Measurements from ENCODE around the gene GEN1. TPM values are rescaled to one million over a fixed set of nuclear protein-coding genes. Genes with fewer than 3 reads are reported as not detected.

GEN1 gene
- total and polyA plus RNA-seq, 2 of the 4 experiments (the other 2 are of a cell fraction), result 7.9 to 8.3 TPM

GRCh38 chr2:17803497-17803896 lies 49.6 kb downstream of the GEN1 start (continued):
- TF ChIP-seq RFX5 (IDR thresholded peaks at IDR 0.05; ENCODE audit: low read depth, low read length) (no peak), CTCF (conservative IDR thresholded peaks at IDR 0.05; ENCODE audit: low read depth, low read length) (no peak)

GRCh38 chr2:17804358-17804757 lies 50.4 kb downstream of the GEN1 start:
- TF ChIP-seq POLR2A (IDR thresholded peaks at IDR 0.05; ENCODE audit: low read depth, low read length) (no peak), MXI1 (IDR thresholded peaks at IDR 0.05; ENCODE audit: borderline replicate concordance, low read depth, low read length) (no peak), MAZ (IDR thresholded peaks at IDR 0.05; ENCODE audit: borderline replicate concordance, low read depth, low read length) (no peak), ELK1 (IDR thresholded peaks at IDR 0.05; ENCODE audit: borderline replicate concordance, low read depth, low read length) (no peak)
- Histone ChIP-seq H3K27me3 (ENCODE audit: control insufficient read depth, insufficient read depth, low read length) (peaks cover 8% of the 10 kb centered on the region), H2AK5ac (ENCODE audit: low read depth, low read length) (no peak overlapping the region), H4K5ac (ENCODE audit: low read depth, low read length) (no peak overlapping the region), H2AFZ (replicated peaks; ENCODE audit: low read length, poor library complexity) (no peak overlapping the region), H4K20me1 (ENCODE audit: insufficient read depth, low read length) (no peaks in the 10 kb centered on the region), H3K9me3 (ENCODE audit: control insufficient read depth, insufficient read depth, low read length) (no peaks in the 10 kb centered on the region), H4K8ac (ENCODE audit: low read depth in 2 of 2, low read length in 2 of 2) (no peak overlapping the region), H3K9ac (ENCODE audit: low read depth, low read length) (no peak overlapping the region), H2AK9ac (replicated peaks; ENCODE audit: low read depth, low read length, poor library complexity) (no peak overlapping the region), H3K27ac (ENCODE audit: insufficient read depth, low read length) (no peak overlapping the region), H3K4me2 (ENCODE audit: low read depth, low read length) (no peak overlapping the region), H3K14ac (replicated peaks; ENCODE audit: low read depth, low read length) (no peak overlapping the region), H3K4me3 (ENCODE audit: insufficient read depth, low read depth, low read length) (no peak overlapping the region), H3K56ac (ENCODE audit: extremely low read depth, insufficient read depth, low read length) (no peak overlapping the region), H2BK5ac (ENCODE audit: low read depth, low read length, poor library complexity, severe bottlenecking) (no peak overlapping the region), H4K91ac (ENCODE audit: insufficient read depth, low read depth, low read length) (no peak overlapping the region), H3K4me1 (ENCODE audit: control insufficient read depth, insufficient read depth, low read length) (no peaks in the 10 kb centered on the region), H2BK20ac (ENCODE audit: low read depth, low read length) (no peak overlapping the region), H2BK120ac (ENCODE audit: low read depth, low read length) (no peak overlapping the region), H3K9me1 (ENCODE audit: insufficient read depth, low read length) (no peaks in the 10 kb centered on the region), H3K36me3 (ENCODE audit: control insufficient read depth, insufficient read depth, low read length) (no peaks in the 10 kb centered on the region), H2BK15ac (ENCODE audit: low read depth, low read length) (no peak overlapping the region), H3K79me1 (ENCODE audit: low read depth in 1 of 2, low read length in 2 of 2) (no peaks in the 10 kb centered on the region), H3K4ac (ENCODE audit: low read depth, low read length) (no peak overlapping the region), H3K23ac (ENCODE audit: low read depth, low read length) (no peak overlapping the region), H3K18ac (ENCODE audit: low read depth, low read length) (no peak overlapping the region)
- in situ Hi-C loops (cut with MboI; ENCODE audit: low sequenced_read_pairs) (no loop called here), intact Hi-C loops (cut with micrococcal nuclease) (no loop called here), dilution Hi-C loops (cut with HindIII; ENCODE audit: low sequenced_read_pairs, unreplicated experiment) (no loop called here)
- ChIA-PET POLR2A (ENCODE audit: unreplicated experiment) (no interaction called here), CTCF (no interaction called here)
- DNase-seq, result no peak
- WGBS, 2 experiments (ENCODE audit: extremely low coverage in 2 of 2, insufficient read length in 1 of 2), result no CpG with 5 or more reads among the region's 3 CpGs
- no TSS peak for BruUV-seq (replicated peaks)
- ATAC-seq (ENCODE audit: low read depth), result no peak
